Measurements from ENCODE around the gene ANKS1B.

ANKS1B gene

GRCh38 chr12:99960311-99960710 is 24.4 kb downstream of the ANKS1B start:
- Histone ChIP-seq H3K4me3 (ENCODE audit: low read depth, low read length) (no peak overlapping the region), H3K27me3 (ENCODE audit: control insufficient read depth, insufficient read depth, low read length) (no peaks in the 10 kb centered on the region), H3K27ac (ENCODE audit: low read depth, low read length) (no peak overlapping the region), H3K9ac (ENCODE audit: low read length) (no peak overlapping the region), H3K36me3 (ENCODE audit: control insufficient read depth, insufficient read depth, low read length) (no peaks in the 10 kb centered on the region), H3K4me1 (ENCODE audit: control insufficient read depth, insufficient read depth, low read length) (no peaks in the 10 kb centered on the region), H3K9me3 (ENCODE audit: control insufficient read depth, insufficient read depth, low read depth, low read length) (no peaks in the 10 kb centered on the region)

- no peaks in the 10 kb centered on the region for H3K9me3 ChIP-seq (ENCODE audit: control insufficient read depth, insufficient read depth, low read depth, low read length)
- no peak overlapping the region for H3K27ac ChIP-seq (ENCODE audit: low read depth, low read length)
- H3K27me3 ChIP-seq (ENCODE audit: control insufficient read depth, insufficient read depth, low read length) = no peaks in the 10 kb centered on the region
- H3K36me3 ChIP-seq (ENCODE audit: control insufficient read depth, insufficient read depth, low read length) = no peaks in the 10 kb centered on the region
- H3K9ac ChIP-seq (ENCODE audit: low read length) = no peak overlapping the region
- no peak overlapping the region for H3K4me3 ChIP-seq (ENCODE audit: low read depth, low read length)
- no peaks in the 10 kb centered on the region for H3K4me1 ChIP-seq (ENCODE audit: control insufficient read depth, insufficient read depth, low read length)
Measured at GRCh38 chr12:99959549-99960170, 25.1 kb downstream of the ANKS1B start.

- Histone ChIP-seq H3K27ac (ENCODE audit: low read depth, low read length) (no peak overlapping the region), H3K27me3 (ENCODE audit: control insufficient read depth, insufficient read depth, low read length) (no peaks in the 10 kb centered on the region), H3K9ac (ENCODE audit: low read length) (no peak overlapping the region), H3K36me3 (ENCODE audit: control insufficient read depth, insufficient read depth, low read length) (no peaks in the 10 kb centered on the region), H3K4me3 (ENCODE audit: low read depth, low read length) (no peak overlapping the region), H3K9me3 (ENCODE audit: control insufficient read depth, insufficient read depth, low read depth, low read length) (no peaks in the 10 kb centered on the region), H3K4me1 (ENCODE audit: control insufficient read depth, insufficient read depth, low read length) (no peaks in the 10 kb centered on the region)
Measured at GRCh38 chr12:99957866-99958466, 26.8 kb downstream of the ANKS1B start.

- Histone ChIP-seq H3K27me3 (ENCODE audit: control insufficient read depth, insufficient read depth, low read length) (no peaks in the 10 kb centered on the region), H3K4me1 (ENCODE audit: control insufficient read depth, insufficient read depth, low read length) (no peaks in the 10 kb centered on the region), H3K9me3 (ENCODE audit: control insufficient read depth, insufficient read depth, low read depth, low read length) (no peaks in the 10 kb centered on the region), H3K36me3 (ENCODE audit: control insufficient read depth, insufficient read depth, low read length) (no peaks in the 10 kb centered on the region), H3K4me3 (ENCODE audit: low read depth, low read length) (no peak overlapping the region), H3K27ac (ENCODE audit: low read depth, low read length) (no peak overlapping the region), H3K9ac (ENCODE audit: low read length) (no peak overlapping the region)
Measured at GRCh38 chr12:99954724-99955123, 30.0 kb downstream of the ANKS1B start.

GRCh38 chr12:99948370-99948769 is 36.4 kb downstream of the ANKS1B start:
- H3K27ac ChIP-seq (ENCODE audit: low read depth, low read length) = no peak overlapping the region
- no peaks in the 10 kb centered on the region for H3K9me3 ChIP-seq (ENCODE audit: control insufficient read depth, insufficient read depth, low read depth, low read length)
- no peaks in the 10 kb centered on the region for H3K4me1 ChIP-seq (ENCODE audit: control insufficient read depth, insufficient read depth, low read length)
- H3K36me3 ChIP-seq (ENCODE audit: control insufficient read depth, insufficient read depth, low read length) = no peaks in the 10 kb centered on the region
- no peaks in the 10 kb centered on the region for H3K27me3 ChIP-seq (ENCODE audit: control insufficient read depth, insufficient read depth, low read length)
- H3K9ac ChIP-seq (ENCODE audit: low read length) = no peak overlapping the region
- H3K4me3 ChIP-seq (ENCODE audit: low read depth, low read length) = no peak overlapping the region

- H3K27ac ChIP-seq (ENCODE audit: low read depth, low read length) = no peak overlapping the region
- no peaks in the 10 kb centered on the region for H3K9me3 ChIP-seq (ENCODE audit: control insufficient read depth, insufficient read depth, low read depth, low read length)
- no peaks in the 10 kb centered on the region for H3K36me3 ChIP-seq (ENCODE audit: control insufficient read depth, insufficient read depth, low read length)
- no peaks in the 10 kb centered on the region for H3K27me3 ChIP-seq (ENCODE audit: control insufficient read depth, insufficient read depth, low read length)
- no peak overlapping the region for H3K9ac ChIP-seq (ENCODE audit: low read length)
- no peaks in the 10 kb centered on the region for H3K4me1 ChIP-seq (ENCODE audit: control insufficient read depth, insufficient read depth, low read length)
- no peak overlapping the region for H3K4me3 ChIP-seq (ENCODE audit: low read depth, low read length)
Measured at GRCh38 chr12:99946131-99946530, 38.6 kb downstream of the ANKS1B start.

GRCh38 chr12:99935608-99936007 is 49.1 kb downstream of the ANKS1B start:
- H3K4me3 ChIP-seq (ENCODE audit: low read depth, low read length) = no peak overlapping the region
- H3K27me3 ChIP-seq (ENCODE audit: control insufficient read depth, insufficient read depth, low read length) = no peaks in the 10 kb centered on the region
- H3K4me1 ChIP-seq (ENCODE audit: control insufficient read depth, insufficient read depth, low read length) = no peaks in the 10 kb centered on the region
- H3K27ac ChIP-seq (ENCODE audit: low read depth, low read length) = no peak overlapping the region
- no peak overlapping the region for H3K9ac ChIP-seq (ENCODE audit: low read length)
- no peaks in the 10 kb centered on the region for H3K36me3 ChIP-seq (ENCODE audit: control insufficient read depth, insufficient read depth, low read length)
- no peaks in the 10 kb centered on the region for H3K9me3 ChIP-seq (ENCODE audit: control insufficient read depth, insufficient read depth, low read depth, low read length)

GRCh38 chr12:99926511-99927169 is 58.1 kb downstream of the ANKS1B start:
- Histone ChIP-seq H3K4me3 (ENCODE audit: low read depth, low read length) (no peak overlapping the region), H3K27ac (ENCODE audit: low read depth, low read length) (no peak overlapping the region), H3K4me1 (ENCODE audit: control insufficient read depth, insufficient read depth, low read length) (no peaks in the 10 kb centered on the region), H3K27me3 (ENCODE audit: control insufficient read depth, insufficient read depth, low read length) (no peaks in the 10 kb centered on the region), H3K36me3 (ENCODE audit: control insufficient read depth, insufficient read depth, low read length) (no peaks in the 10 kb centered on the region), H3K9me3 (ENCODE audit: control insufficient read depth, insufficient read depth, low read depth, low read length) (no peaks in the 10 kb centered on the region), H3K9ac (ENCODE audit: low read length) (no peak overlapping the region)

- Histone ChIP-seq H3K9me3 (ENCODE audit: control insufficient read depth, insufficient read depth, low read depth, low read length) (no peaks in the 10 kb centered on the region), H3K9ac (ENCODE audit: low read length) (no peak overlapping the region), H3K4me1 (ENCODE audit: control insufficient read depth, insufficient read depth, low read length) (no peaks in the 10 kb centered on the region), H3K36me3 (ENCODE audit: control insufficient read depth, insufficient read depth, low read length) (no peaks in the 10 kb centered on the region), H3K27ac (ENCODE audit: low read depth, low read length) (no peak overlapping the region), H3K27me3 (ENCODE audit: control insufficient read depth, insufficient read depth, low read length) (no peaks in the 10 kb centered on the region), H3K4me3 (ENCODE audit: low read depth, low read length) (no peak overlapping the region)
Measured at GRCh38 chr12:99920353-99920960, 64.3 kb downstream of the ANKS1B start.

GRCh38 chr12:99917711-99918402 is 66.9 kb downstream of the ANKS1B start:
- Histone ChIP-seq H3K9me3 (ENCODE audit: control insufficient read depth, insufficient read depth, low read depth, low read length) (no peaks in the 10 kb centered on the region), H3K4me1 (ENCODE audit: control insufficient read depth, insufficient read depth, low read length) (no peaks in the 10 kb centered on the region; the same call in 1 of the 2 replicates), H3K9ac (ENCODE audit: low read length) (no peak overlapping the region), H3K27me3 (ENCODE audit: control insufficient read depth, insufficient read depth, low read length) (no peaks in the 10 kb centered on the region), H3K4me3 (ENCODE audit: low read depth, low read length) (no peak overlapping the region), H3K36me3 (ENCODE audit: control insufficient read depth, insufficient read depth, low read length) (no peaks in the 10 kb centered on the region), H3K27ac (ENCODE audit: low read depth, low read length) (no peak overlapping the region)

GRCh38 chr12:99916555-99916954 is 68.2 kb downstream of the ANKS1B start:
- Histone ChIP-seq H3K9me3 (ENCODE audit: control insufficient read depth, insufficient read depth, low read depth, low read length) (no peaks in the 10 kb centered on the region), H3K27me3 (ENCODE audit: control insufficient read depth, insufficient read depth, low read length) (no peaks in the 10 kb centered on the region), H3K4me1 (ENCODE audit: control insufficient read depth, insufficient read depth, low read length) (no peaks in the 10 kb centered on the region; the same call in 1 of the 2 replicates), H3K36me3 (ENCODE audit: control insufficient read depth, insufficient read depth, low read length) (no peaks in the 10 kb centered on the region), H3K4me3 (ENCODE audit: low read depth, low read length) (no peak overlapping the region), H3K9ac (ENCODE audit: low read length) (no peak overlapping the region), H3K27ac (ENCODE audit: low read depth, low read length) (no peak overlapping the region)
